Smooth muscle cell (in vitro differentiated cells): ENCODE data around the gene MYH13. TPM values are rescaled to one million over a fixed set of nuclear protein-coding genes. Genes with fewer than 3 reads are reported as not detected.

Experiments
- DNase-seq: peaks from one replicate; lab custom pipeline; 2025; ENCODE audit not compliant: unreplicated experiment; lab: John Stamatoyannopoulos, UW
- H2AFZ ChIP-seq: fragments of 200-600 bp; sonication (generic); 2 replicates; pipeline ENCODE4 v1.6.0; 2016; ENCODE audit warnings: antibody characterized with exemption, low read depth, mild to moderate bottlenecking
- H3F3A ChIP-seq: fragments of 200-600 bp; sonication (generic); 2 replicates; pipeline ENCODE4 v1.6.0; 2017; ENCODE audit warnings: antibody characterized with exemption, low read depth
- H3K27ac ChIP-seq: fragments of 200-600 bp; sonication (generic); 2 replicates; pipeline ENCODE4 v1.5.1; 2016; ENCODE audit warnings: low read depth, mild to moderate bottlenecking
- H3K27me3 ChIP-seq: fragments of 200-600 bp; sonication (generic); 2 replicates; pipeline ENCODE4 v1.6.1; 2016; ENCODE audit warnings: low read depth, mild to moderate bottlenecking
- H3K36me3 ChIP-seq: fragments of 200-600 bp; sonication (generic); 2 replicates; pipeline ENCODE4 v1.5.1; 2016; ENCODE audit warnings: low read depth
- H3K4me1 ChIP-seq: fragments of 200-600 bp; sonication (generic); 2 replicates; pipeline ENCODE4 v1.5.1; 2016; ENCODE audit warnings: low read depth
- H3K4me2 ChIP-seq: fragments of 200-600 bp; sonication (generic); 2 replicates; pipeline ENCODE4 v1.6.0; 2016; ENCODE audit warnings: mild to moderate bottlenecking
- H3K4me3 ChIP-seq: fragments of 200-600 bp; sonication (generic); 2 replicates; pipeline ENCODE4 v1.5.1; 2016; ENCODE audit warnings: mild to moderate bottlenecking
- H3K79me2 ChIP-seq: fragments of 200-600 bp; sonication (generic); 2 replicates; pipeline ENCODE4 v1.6.0; 2016; ENCODE audit warnings: low read depth, mild to moderate bottlenecking
- H3K9ac ChIP-seq: fragments of 200-600 bp; sonication (generic); 2 replicates; pipeline ENCODE4 v1.6.0; 2016; ENCODE audit warnings: low read depth
- H3K9me3 ChIP-seq: fragments of 200-600 bp; sonication (generic); replicated peaks from 2 replicates; pipeline ENCODE4 v1.5.1; 2016; ENCODE audit warnings: low read depth
- H4K20me1 ChIP-seq: fragments of 200-600 bp; sonication (generic); 2 replicates; pipeline ENCODE4 v1.6.0; 2016; ENCODE audit warnings: low read depth
- WGBS: methylation state at CpG from one replicate; pipeline ENCODE4 v1.1.7; 2016; ENCODE audit warnings: low lambda C conversion rate; 5-methylcytosine and 5-hydroxymethylcytosine counted together
- polyA plus RNA-seq: library from polyadenylated mRNA; unstranded; fragments of >200 nt; fragmentation: Nextera tagmentation; extraction: Ambion mirVana; gene quantifications from 2 replicates; pipeline ENCODE4 v1.2.1, GENCODE V29; 2016
- total RNA-seq: library from RNA; depleted of rRNA; stranded (reverse); fragments of >200 nt; gene quantifications from 2 replicates; pipeline ENCODE4 v1.2.3, GENCODE V29; 2014
- TF ChIP-seq, protein P1 (sequence below): fragments of 200-600 bp; sonication (generic); IDR thresholded peaks from 2 replicates; pipeline ENCODE4 v1.5.1; 2017; ENCODE audit warnings: borderline replicate concordance, mild to moderate bottlenecking, antibody characterized with exemption; ENCODE audit not compliant: insufficient read depth, poor library complexity, severe bottlenecking

The MYH13 gene
- total and polyA plus RNA-seq, 2 experiments from 2014 or later, result 0.09 TPM; not detected in 1

DNA sequence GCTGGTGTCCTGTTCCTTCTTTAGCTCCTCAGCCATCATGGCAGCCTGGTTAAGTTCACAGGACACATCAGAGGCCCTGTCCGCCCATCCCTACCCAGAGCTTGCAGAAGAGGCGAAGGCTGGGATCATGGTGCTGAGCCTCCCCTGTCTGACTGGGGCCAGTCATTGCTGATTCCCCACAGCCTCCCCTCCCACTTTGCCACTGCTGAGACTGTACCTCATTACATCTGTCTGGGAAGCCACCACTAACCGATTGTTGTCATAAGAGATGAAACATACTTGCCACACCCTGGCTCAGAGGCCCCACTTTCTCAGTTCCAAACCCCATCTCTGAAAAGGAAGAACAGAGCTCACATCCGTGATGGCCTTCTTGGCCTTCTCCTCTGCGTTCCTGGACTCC is 66.2 kb downstream of the MYH13 start:
- no peak overlapping the region for H3K4me2 ChIP-seq
- no peaks in the 10 kb centered on the region for H3K9me3 ChIP-seq
- no peaks in the 10 kb centered on the region for H3K4me1 ChIP-seq
- H3K27me3 ChIP-seq, result no peaks in the 10 kb centered on the region
- H3K79me2 ChIP-seq, result no peaks in the 10 kb centered on the region
- no peak overlapping the region for H3K9ac ChIP-seq
- H4K20me1 ChIP-seq, result no peaks in the 10 kb centered on the region
- H3K4me3 ChIP-seq, result no peak overlapping the region
- H3K36me3 ChIP-seq, result no peaks in the 10 kb centered on the region
- H2AFZ ChIP-seq, result no peak overlapping the region
- no peaks in the 10 kb centered on the region for H3F3A ChIP-seq
- WGBS, result 94% methylated on average over 5 of the region's 5 CpGs
- H3K27ac ChIP-seq, result no peak overlapping the region
- no peak for DNase-seq
- TF ChIP-seq, protein P1, sequence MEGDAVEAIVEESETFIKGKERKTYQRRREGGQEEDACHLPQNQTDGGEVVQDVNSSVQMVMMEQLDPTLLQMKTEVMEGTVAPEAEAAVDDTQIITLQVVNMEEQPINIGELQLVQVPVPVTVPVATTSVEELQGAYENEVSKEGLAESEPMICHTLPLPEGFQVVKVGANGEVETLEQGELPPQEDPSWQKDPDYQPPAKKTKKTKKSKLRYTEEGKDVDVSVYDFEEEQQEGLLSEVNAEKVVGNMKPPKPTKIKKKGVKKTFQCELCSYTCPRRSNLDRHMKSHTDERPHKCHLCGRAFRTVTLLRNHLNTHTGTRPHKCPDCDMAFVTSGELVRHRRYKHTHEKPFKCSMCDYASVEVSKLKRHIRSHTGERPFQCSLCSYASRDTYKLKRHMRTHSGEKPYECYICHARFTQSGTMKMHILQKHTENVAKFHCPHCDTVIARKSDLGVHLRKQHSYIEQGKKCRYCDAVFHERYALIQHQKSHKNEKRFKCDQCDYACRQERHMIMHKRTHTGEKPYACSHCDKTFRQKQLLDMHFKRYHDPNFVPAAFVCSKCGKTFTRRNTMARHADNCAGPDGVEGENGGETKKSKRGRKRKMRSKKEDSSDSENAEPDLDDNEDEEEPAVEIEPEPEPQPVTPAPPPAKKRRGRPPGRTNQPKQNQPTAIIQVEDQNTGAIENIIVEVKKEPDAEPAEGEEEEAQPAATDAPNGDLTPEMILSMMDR, result no peak

DNA sequence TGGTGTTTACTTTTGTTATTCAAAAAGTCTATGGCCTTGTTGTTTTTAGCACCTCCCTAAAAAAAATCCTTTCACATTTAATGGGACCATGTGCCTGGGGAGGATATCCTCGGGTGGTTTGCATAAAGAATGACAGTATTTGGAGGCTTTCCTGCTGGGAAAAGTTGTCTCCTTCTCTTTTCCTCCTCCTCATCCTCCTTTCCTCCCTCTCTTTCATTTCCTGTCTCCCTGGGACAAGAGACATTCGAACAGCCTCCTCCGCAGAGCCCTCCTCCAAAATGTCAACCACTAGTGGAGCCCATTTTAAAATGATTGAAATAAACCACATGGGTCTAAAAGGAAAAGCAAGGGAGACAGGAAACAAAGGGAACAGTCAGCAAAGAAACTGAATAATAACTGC is 67.4 kb downstream of the MYH13 start:
- H3K9ac ChIP-seq, result no peak overlapping the region
- no peak overlapping the region for H3K4me2 ChIP-seq
- no peaks in the 10 kb centered on the region for H3K9me3 ChIP-seq
- H4K20me1 ChIP-seq, result no peaks in the 10 kb centered on the region
- H3K27ac ChIP-seq, result no peak overlapping the region
- no peak overlapping the region for H3K4me3 ChIP-seq
- H3F3A ChIP-seq, result no peaks in the 10 kb centered on the region
- no peaks in the 10 kb centered on the region for H3K36me3 ChIP-seq
- no peak for DNase-seq
- H3K27me3 ChIP-seq, result no peaks in the 10 kb centered on the region
- 54% methylated on average over 3 of the region's 3 CpGs for WGBS
- no peaks in the 10 kb centered on the region for H3K4me1 ChIP-seq
- TF ChIP-seq, protein P1, result no peak
- H3K79me2 ChIP-seq, result no peaks in the 10 kb centered on the region
- no peak overlapping the region for H2AFZ ChIP-seq

DNA sequence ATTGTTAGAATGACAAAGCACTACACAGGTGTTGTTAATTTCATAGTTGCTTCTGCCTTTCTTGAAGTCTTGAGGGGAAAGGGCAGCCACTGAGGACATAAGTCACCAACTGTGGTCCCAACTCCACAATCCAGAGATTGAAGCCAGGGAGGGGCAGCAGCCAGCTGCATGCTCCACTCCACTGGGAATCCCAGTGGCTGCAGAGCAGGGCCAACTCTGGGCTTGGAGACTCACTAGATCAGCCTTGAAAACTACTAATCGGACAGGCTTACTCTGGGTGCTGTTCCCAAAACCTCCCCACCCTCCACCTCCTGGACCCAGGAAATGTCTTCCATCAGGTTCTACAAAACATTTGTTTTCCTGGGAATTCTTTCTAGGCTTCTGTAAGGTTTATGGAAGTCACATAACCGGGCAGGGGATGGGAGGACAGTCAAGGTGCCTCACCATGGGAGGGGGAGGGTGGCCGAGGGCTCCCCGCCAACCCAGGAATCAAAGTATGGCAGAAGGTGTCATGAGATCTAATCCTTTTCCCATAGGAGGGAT is 68.0 kb downstream of the MYH13 start:
- Histone ChIP-seq H3K9ac (no peak overlapping the region), H3K27ac (no peak overlapping the region), H3K27me3 (no peaks in the 10 kb centered on the region), H3K79me2 (no peaks in the 10 kb centered on the region), H4K20me1 (no peaks in the 10 kb centered on the region), H3K9me3 (no peaks in the 10 kb centered on the region), H3F3A (no peaks in the 10 kb centered on the region), H3K4me2 (no peak overlapping the region), H3K4me1 (no peaks in the 10 kb centered on the region), H3K4me3 (no peak overlapping the region), H2AFZ (no peak overlapping the region), H3K36me3 (no peaks in the 10 kb centered on the region)
- DNase-seq, result no peak
- 77% methylated on average over 4 of the region's 4 CpGs for WGBS
- TF ChIP-seq, protein P1, result no peak

DNA sequence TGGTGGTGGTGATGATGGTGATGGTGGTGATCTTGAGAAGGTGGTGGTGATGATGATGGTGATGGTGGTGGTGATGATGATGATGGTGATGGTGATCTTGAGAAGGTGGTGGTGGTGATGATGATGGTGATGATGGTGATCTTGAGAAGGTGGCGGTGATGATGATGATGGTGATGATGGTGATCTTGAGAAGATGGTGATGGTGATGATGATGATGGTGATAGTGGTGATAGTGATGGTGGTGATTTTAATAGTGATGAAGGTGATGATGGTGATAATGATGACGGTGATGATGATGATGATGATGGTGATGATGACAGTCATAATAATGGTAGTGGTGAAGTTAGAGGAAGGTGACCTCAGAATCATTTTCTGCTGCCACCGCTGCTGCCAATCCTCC is 75.1 kb downstream of the MYH13 start:
- Histone ChIP-seq H3K79me2 (no peaks in the 10 kb centered on the region), H3K4me3 (no peak overlapping the region), H3F3A (no peaks in the 10 kb centered on the region), H3K27me3 (no peaks in the 10 kb centered on the region), H3K9ac (no peak overlapping the region), H4K20me1 (no peaks in the 10 kb centered on the region), H2AFZ (no peak overlapping the region), H3K27ac (no peak overlapping the region), H3K36me3 (no peaks in the 10 kb centered on the region), H3K9me3 (no peaks in the 10 kb centered on the region), H3K4me1 (peaks cover 5% of the 10 kb centered on the region), H3K4me2 (no peak overlapping the region)
- DNase-seq, result no peak
- 100% methylated on average over 3 of the region's 3 CpGs for WGBS
- TF ChIP-seq, protein P1, result no peak
